Measurements from ENCODE around the gene DHRS1.
A peak's percentile ranks its signal among the peaks of the same experiment; 100 is the strongest.

The DHRS1 gene

GRCh38 chr14:24299255-24300191, at the start of gene DHRS1, which contains the start of gene NOP9:
Gene DHRS1, minus strand, starts transcription at chr14:24299780. Its CDS starts 674 bp downstream, at chr14:24299106.
Gene NOP9, plus strand, starts transcription at chr14:24299850. Its CDS starts 105 bp downstream, at chr14:24299955.
- peak; percentile 85 to 99 (median 92) for DNase-seq
- intact Hi-C loops (cut with DNase I) = loop anchor here (1.0 kb wide), 1 partner anchor 28 kb away; the partner anchor contains the start of gene RABGGTA

GRCh38 chr14:24348186-24348585, 48.6 kb upstream of the DHRS1 start:
- no peak for DNase-seq
- intact Hi-C loops (cut with DNase I) = no loop called here

GRCh38 chr14:24347134-24347533, 47.6 kb upstream of the DHRS1 start:
- intact Hi-C loops (cut with DNase I) = no loop called here
- no peak for DNase-seq

- intact Hi-C loops (cut with DNase I) = no loop called here
- DNase-seq = peak in 2 of 10 donors; percentile 4 to 16
Observed at GRCh38 chr14:24343795-24344660, 44.4 kb upstream of the DHRS1 start.

GRCh38 chr14:24342889-24343288, 43.3 kb upstream of the DHRS1 start:
- intact Hi-C loops (cut with DNase I) = no loop called here
- no peak for DNase-seq

GRCh38 chr14:24340606-24341005, 41.0 kb upstream of the DHRS1 start:
- intact Hi-C loops (cut with DNase I) = no loop called here
- DNase-seq = peak in 1 of 10 donors; percentile 29

- intact Hi-C loops (cut with DNase I) = no loop called here
- DNase-seq = peak in 2 of 10 donors; percentile 60 to 73
Observed at GRCh38 chr14:24339284-24340151, 39.9 kb upstream of the DHRS1 start, which contains the start of gene RIPK3. Gene RIPK3, minus strand, starts transcription at chr14:24339991. Its CDS starts 165 bp downstream, at chr14:24339826.

GRCh38 chr14:24338843-24339242, 39.3 kb upstream of the DHRS1 start:
- peak in 1 of 10 donors; percentile 76 for DNase-seq
- intact Hi-C loops (cut with DNase I) = no loop called here

GRCh38 chr14:24337824-24338175, 38.2 kb upstream of the DHRS1 start:
- intact Hi-C loops (cut with DNase I) = no loop called here
- peak in 1 of 10 donors; percentile 74 for DNase-seq

- no peak for DNase-seq
- intact Hi-C loops (cut with DNase I) = no loop called here
Observed at GRCh38 chr14:24337144-24337823, 37.7 kb upstream of the DHRS1 start.

- peak in 2 of 10 donors; percentile 12 to 52 for DNase-seq
- intact Hi-C loops (cut with DNase I) = no loop called here
Observed at GRCh38 chr14:24335461-24336171, 36.0 kb upstream of the DHRS1 start.

GRCh38 chr14:24334431-24335291, 35.1 kb upstream of the DHRS1 start, which contains the start of gene ADCY4:
Gene ADCY4, minus strand, starts transcription at chr14:24335071. Its CDS starts 419 bp downstream, at chr14:24334652.
- DNase-seq = peak in 2 of 10 donors; percentile 76 to 78
- intact Hi-C loops (cut with DNase I) = no loop called here

GRCh38 chr14:24332268-24332993, 32.9 kb upstream of the DHRS1 start:
- intact Hi-C loops (cut with DNase I) = loop anchor here (1.0 kb wide), 1 partner anchor 104 kb away; no protein-coding TSS in a partner anchor
- peak in 7 of 10 donors; percentile 57 to 90 (median 66) for DNase-seq

- peak in 2 of 10 donors; percentile 63 to 82 for DNase-seq
- intact Hi-C loops (cut with DNase I) = loop anchor here (1.0 kb wide), 1 partner anchor 105 kb away; no protein-coding TSS in a partner anchor
Observed at GRCh38 chr14:24331731-24332267, 32.2 kb upstream of the DHRS1 start.

- intact Hi-C loops (cut with DNase I) = no loop called here
- DNase-seq = peak in 2 of 10 donors; percentile 51 to 64
Observed at GRCh38 chr14:24330973-24331674, 31.5 kb upstream of the DHRS1 start.

GRCh38 chr14:24329736-24330135, 30.2 kb upstream of the DHRS1 start:
- intact Hi-C loops (cut with DNase I) = no loop called here
- peak in 2 of 10 donors; percentile 77 to 82 for DNase-seq
